Keratinocyte (primary cell): Measurements from ENCODE around the gene ZFPL1. TPM values are rescaled to one million over a fixed set of nuclear protein-coding genes. Genes with fewer than 3 reads are reported as not detected.

ENCODE experiments used
- DNase-seq: peaks from one replicate; pipeline ENCODE4 v3.0.0-alpha.2; 2011; ENCODE audit warnings: low read depth, missing footprints, low spot score
- FAIRE-seq: peaks from 2 replicates; lab custom pipeline; 2011; peaks lifted over from hg19 to GRCh38; lab: Jason Lieb, UNC
- H2AFZ ChIP-seq: 2 replicates; pipeline ENCODE4 v1.6.0; 2012; ENCODE audit warnings: low read length, control low read depth, inconsistent platforms; ENCODE audit not compliant: control insufficient read depth
- H3K27ac ChIP-seq: 2 replicates; pipeline ENCODE4 v1.5.1; 2011; ENCODE audit warnings: low read length; ENCODE audit not compliant: control insufficient read depth, insufficient read depth
- H3K27me3 ChIP-seq: 3 replicates; pipeline ENCODE4 v1.6.0; 2011; ENCODE audit warnings: low read length; ENCODE audit not compliant: control insufficient read depth, insufficient read depth; ENCODE audit errors: extremely low read depth
- H3K36me3 ChIP-seq, 2 experiments: 2 replicates in 1 of 2; 3 replicates in 1 of 2; pipeline ENCODE4 v1.5.1; 2011; ENCODE audit warnings: low read length in 2 of 2, mild to moderate bottlenecking in 1 of 2; ENCODE audit not compliant: control insufficient read depth in 2 of 2, insufficient read depth in 2 of 2; ENCODE audit errors: extremely low read depth in 1 of 2
- H3K4me1 ChIP-seq: 3 replicates; pipeline ENCODE4 v1.5.1; 2011; ENCODE audit warnings: low read length; ENCODE audit not compliant: control insufficient read depth, insufficient read depth; ENCODE audit errors: extremely low read depth
- H3K4me2 ChIP-seq: 3 replicates; pipeline ENCODE4 v1.6.0; 2011; ENCODE audit warnings: low read depth, low read length; ENCODE audit not compliant: control insufficient read depth, insufficient read depth; ENCODE audit errors: extremely low read depth
- H3K4me3 ChIP-seq, 3 experiments: fragments of 200-600 bp in 1 of 3; sonication (generic) in 1 of 3; 2 replicates in 2 of 3; 3 replicates in 1 of 3; pipeline ENCODE4 v1.5.1; 2011 to 2016; ENCODE audit warnings: low read length in 3 of 3, mild to moderate bottlenecking in 3 of 3, control low read depth in 2 of 3, inconsistent platforms in 1 of 3, low read depth in 1 of 3, mixed read lengths in 1 of 3, mixed run types in 1 of 3, moderate library complexity in 1 of 3; ENCODE audit not compliant: control insufficient read depth in 2 of 3, insufficient read depth in 2 of 3; ENCODE audit errors: extremely low read depth in 1 of 3
- H3K79me2 ChIP-seq: 2 replicates; pipeline ENCODE4 v1.6.0; 2012; ENCODE audit warnings: low read length; ENCODE audit not compliant: control insufficient read depth, insufficient read depth
- H3K9ac ChIP-seq: 3 replicates; pipeline ENCODE4 v1.6.0; 2011; ENCODE audit warnings: low read length; ENCODE audit not compliant: control insufficient read depth, insufficient read depth; ENCODE audit errors: extremely low read depth
- H3K9me1 ChIP-seq: 3 replicates; pipeline ENCODE4 v1.6.0; 2011; ENCODE audit warnings: low read length; ENCODE audit not compliant: control insufficient read depth, insufficient read depth; ENCODE audit errors: extremely low read depth
- H3K9me3 ChIP-seq: 2 replicates; pipeline ENCODE4 v1.5.1; 2012; ENCODE audit warnings: low read depth, low read length; ENCODE audit not compliant: control insufficient read depth
- H4K20me1 ChIP-seq: 3 replicates; pipeline ENCODE4 v1.6.0; 2011; ENCODE audit warnings: low read length; ENCODE audit not compliant: control insufficient read depth, insufficient read depth; ENCODE audit errors: extremely low read depth
- CTCF ChIP-seq, 3 experiments: IDR thresholded peaks in 1 of 3; conservative IDR thresholded peaks in 1 of 3; optimal IDR thresholded peaks in 1 of 3; 2 replicates in 2 of 3; 3 replicates in 1 of 3; pipeline versions ENCODE3 to v1.5.1; 2011; ENCODE audit warnings: low read length in 3 of 3, mild to moderate bottlenecking in 3 of 3, moderate library complexity in 2 of 3, control low read depth in 1 of 3, inconsistent platforms in 1 of 3; ENCODE audit not compliant: insufficient read depth in 2 of 3; ENCODE audit errors: extremely low read depth in 1 of 3
- EZH2 ChIP-seq: IDR thresholded peaks from one replicate; pipeline ENCODE4 v1.6.1; 2012; ENCODE audit warnings: inconsistent platforms, mild to moderate bottlenecking, low read length, moderate library complexity
- dilution Hi-C: fragments of 300-500 bp; cut with MboI; formaldehyde crosslinking; loops from one replicate; pipeline ENCODE4 v1.7.0; 2020; ENCODE audit warnings: low sequenced_read_pairs; ENCODE audit not compliant: extremely low pct_ligation_motif_present
- polyA plus RNA-seq, 5 experiments: library from polyadenylated mRNA; depleted of rRNA in 3 of 5; stranded (reverse) in 3 of 5; stranded (forward) in 1 of 5; unstranded in 1 of 5; fragments of >200 nt; gene quantifications; 1 replicate in 1 of 5; 2 replicates in 3 of 5; 3 replicates in 1 of 5; pipeline versions ENCODE4 v1.2.1 to v1.2.3, GENCODE V29; 2011 to 2012; ENCODE audit warnings: missing spikeins in 2 of 5, low read depth in 1 of 5, low replicate concordance in 1 of 5

The ZFPL1 gene
- polyA plus RNA-seq, 1 donor (not counting 4 experiments of a cell fraction or from before 2014, with no cell fraction given) = 15.0 TPM

- H3K4me3 ChIP-seq = no peak overlapping the region
- H3K79me2 ChIP-seq = peaks cover 41% of the 10 kb centered on the region
- H3K4me1 ChIP-seq = peaks cover 26% of the 10 kb centered on the region
- peaks cover 19 to 32% of the 10 kb centered on the region in 2 experiments for H3K36me3 ChIP-seq
- no peak overlapping the region for H2AFZ ChIP-seq
- no peak overlapping the region for H3K9ac ChIP-seq
- no peak overlapping the region for H3K27ac ChIP-seq
- H3K27me3 ChIP-seq = no peaks in the 10 kb centered on the region
- no peak for DNase-seq
- no peaks in the 10 kb centered on the region for H3K9me1 ChIP-seq
- TF ChIP-seq EZH2 (no peak), CTCF (optimal IDR thresholded peaks at IDR 0.05 in 1 of 3, IDR thresholded peaks at IDR 0.05 in 1 of 3, conservative IDR thresholded peaks at IDR 0.05 in 1 of 3; ENCODE audit: extremely low read depth in 1 of 3, insufficient read depth in 2 of 3, low read length in 3 of 3) (no peak)
- peak overlapping the region; percentile 69 for H3K4me2 ChIP-seq
- no peaks in the 10 kb centered on the region for H3K9me3 ChIP-seq
- dilution Hi-C loops = no loop called here
- FAIRE-seq = no peak
- H4K20me1 ChIP-seq = no peaks in the 10 kb centered on the region
These were observed 1.4 kb downstream of the ZFPL1 start for GRCh38 chr11:65085446-65085845.

GRCh38 chr11:65086809-65087208 is 2.8 kb downstream of the ZFPL1 start:
- DNase-seq (no peak), FAIRE-seq (no peak)
- dilution Hi-C loops = no loop called here
- Histone ChIP-seq H3K27me3 (no peaks in the 10 kb centered on the region), H3K4me2 (no peak overlapping the region), H3K9me1 (no peaks in the 10 kb centered on the region), H3K9ac (no peak overlapping the region), H2AFZ (no peak overlapping the region), H3K4me1 (peaks cover 19% of the 10 kb centered on the region), H3K9me3 (no peaks in the 10 kb centered on the region), H4K20me1 (no peaks in the 10 kb centered on the region), H3K27ac (no peak overlapping the region), H3K4me3 (no peak overlapping the region), H3K36me3 (peaks cover 19 to 28% of the 10 kb centered on the region in 2 experiments), H3K79me2 (peaks cover 33% of the 10 kb centered on the region)
- no peak for TF ChIP-seq EZH2
- no peak for TF ChIP-seq CTCF (optimal IDR thresholded peaks at IDR 0.05 in 1 of 3, IDR thresholded peaks at IDR 0.05 in 1 of 3, conservative IDR thresholded peaks at IDR 0.05 in 1 of 3; ENCODE audit: extremely low read depth in 1 of 3, insufficient read depth in 2 of 3, low read length in 3 of 3)
